Parathyroid adenoma (tissue), 2 donors: ENCODE data around the gene EYA3.

Source experiments
- H2AFZ ChIP-seq: fragments of 300-600 bp; sonication (generic); one replicate; pipeline ENCODE4 v1.7.0; 2017; ENCODE audit warnings: antibody characterized with exemption, mild to moderate bottlenecking
- H3K27ac ChIP-seq: fragments of 300-600 bp; sonication (generic); one replicate; pipeline ENCODE4 v1.7.0; 2017
- H3K27me3 ChIP-seq: fragments of 300-600 bp; sonication (generic); one replicate; pipeline ENCODE4 v1.7.0; 2017; ENCODE audit warnings: low read length; ENCODE audit not compliant: control insufficient read depth, insufficient read depth
- H3K36me3 ChIP-seq: fragments of 300-600 bp; sonication (generic); one replicate; pipeline ENCODE4 v1.7.0; 2017; ENCODE audit warnings: low read length; ENCODE audit not compliant: control insufficient read depth, insufficient read depth
- H3K4me1 ChIP-seq: fragments of 300-600 bp; sonication (generic); one replicate; pipeline ENCODE4 v1.7.0; 2017; ENCODE audit warnings: control low read depth
- H3K4me2 ChIP-seq: fragments of 300-600 bp; sonication (generic); one replicate; pipeline ENCODE4 v1.7.0; 2017; ENCODE audit warnings: low read length
- H3K4me3 ChIP-seq: fragments of 300-600 bp; sonication (generic); one replicate; pipeline ENCODE4 v1.7.0; 2017; ENCODE audit warnings: low read depth, low read length
- H3K79me2 ChIP-seq: fragments of 300-600 bp; sonication (generic); one replicate; pipeline ENCODE4 v1.7.0; 2017; ENCODE audit warnings: control low read depth
- H3K9ac ChIP-seq: fragments of 300-600 bp; sonication (generic); one replicate; pipeline ENCODE4 v1.7.0; 2017; ENCODE audit warnings: mild to moderate bottlenecking
- H3K9me3 ChIP-seq: fragments of 300-600 bp; sonication (generic); one replicate; pipeline ENCODE4 v1.7.0; 2017; ENCODE audit warnings: low read length; ENCODE audit not compliant: control insufficient read depth
- TF ChIP-seq, protein P1 (sequence below): fragments of 300-600 bp; sonication (generic); IDR thresholded peaks from one replicate; pipeline ENCODE4 v1.7.0; 2017; ENCODE audit warnings: antibody characterized with exemption, mild to moderate bottlenecking
- donor health status: primary hyperparathyroidism.

Gene EYA3

DNA sequence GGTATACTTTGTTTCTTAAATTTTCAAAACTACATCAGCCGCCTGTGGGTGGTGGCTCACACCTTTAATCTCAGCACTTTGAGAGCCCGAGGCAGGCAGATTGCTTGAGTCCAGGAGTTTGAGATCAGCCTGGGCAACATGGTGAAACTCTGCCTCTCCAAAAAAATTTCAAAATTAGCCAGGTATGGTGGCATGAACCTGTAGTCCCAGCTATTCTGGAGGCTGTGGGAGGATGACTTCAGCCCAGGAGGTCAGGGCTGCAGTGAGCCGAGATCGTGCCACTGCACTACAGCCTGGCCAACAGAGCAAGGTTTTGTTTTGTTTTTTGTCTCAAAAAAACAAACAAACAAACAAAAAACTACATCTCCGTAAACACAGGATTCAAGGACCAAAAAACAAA lies 3.3 kb downstream of the EYA3 start:
- no peak overlapping the region for H3K4me2 ChIP-seq
- H3K27me3 ChIP-seq, result no peaks in the 10 kb centered on the region
- H2AFZ ChIP-seq, result no peak overlapping the region
- no peaks in the 10 kb centered on the region for H3K36me3 ChIP-seq
- H3K9ac ChIP-seq, result no peak overlapping the region
- no peaks in the 10 kb centered on the region for H3K4me1 ChIP-seq
- no peak overlapping the region for H3K4me3 ChIP-seq
- no peak overlapping the region for H3K27ac ChIP-seq
- peaks cover 9% of the 10 kb centered on the region for H3K79me2 ChIP-seq
- H3K9me3 ChIP-seq, result no peaks in the 10 kb centered on the region
- TF ChIP-seq, protein P1, sequence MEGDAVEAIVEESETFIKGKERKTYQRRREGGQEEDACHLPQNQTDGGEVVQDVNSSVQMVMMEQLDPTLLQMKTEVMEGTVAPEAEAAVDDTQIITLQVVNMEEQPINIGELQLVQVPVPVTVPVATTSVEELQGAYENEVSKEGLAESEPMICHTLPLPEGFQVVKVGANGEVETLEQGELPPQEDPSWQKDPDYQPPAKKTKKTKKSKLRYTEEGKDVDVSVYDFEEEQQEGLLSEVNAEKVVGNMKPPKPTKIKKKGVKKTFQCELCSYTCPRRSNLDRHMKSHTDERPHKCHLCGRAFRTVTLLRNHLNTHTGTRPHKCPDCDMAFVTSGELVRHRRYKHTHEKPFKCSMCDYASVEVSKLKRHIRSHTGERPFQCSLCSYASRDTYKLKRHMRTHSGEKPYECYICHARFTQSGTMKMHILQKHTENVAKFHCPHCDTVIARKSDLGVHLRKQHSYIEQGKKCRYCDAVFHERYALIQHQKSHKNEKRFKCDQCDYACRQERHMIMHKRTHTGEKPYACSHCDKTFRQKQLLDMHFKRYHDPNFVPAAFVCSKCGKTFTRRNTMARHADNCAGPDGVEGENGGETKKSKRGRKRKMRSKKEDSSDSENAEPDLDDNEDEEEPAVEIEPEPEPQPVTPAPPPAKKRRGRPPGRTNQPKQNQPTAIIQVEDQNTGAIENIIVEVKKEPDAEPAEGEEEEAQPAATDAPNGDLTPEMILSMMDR, result no peak

GRCh38 chr1:28083876-28084275 lies 4.5 kb downstream of the EYA3 start:
- no peak overlapping the region for H3K4me3 ChIP-seq
- no peak overlapping the region for H3K4me2 ChIP-seq
- no peaks in the 10 kb centered on the region for H3K27me3 ChIP-seq
- TF ChIP-seq, protein P1, result no peak
- no peaks in the 10 kb centered on the region for H3K4me1 ChIP-seq
- H3K9ac ChIP-seq, result no peak overlapping the region
- H3K79me2 ChIP-seq, result peaks cover 9% of the 10 kb centered on the region
- no peak overlapping the region for H2AFZ ChIP-seq
- H3K27ac ChIP-seq, result no peak overlapping the region
- no peaks in the 10 kb centered on the region for H3K36me3 ChIP-seq
- no peaks in the 10 kb centered on the region for H3K9me3 ChIP-seq

DNA sequence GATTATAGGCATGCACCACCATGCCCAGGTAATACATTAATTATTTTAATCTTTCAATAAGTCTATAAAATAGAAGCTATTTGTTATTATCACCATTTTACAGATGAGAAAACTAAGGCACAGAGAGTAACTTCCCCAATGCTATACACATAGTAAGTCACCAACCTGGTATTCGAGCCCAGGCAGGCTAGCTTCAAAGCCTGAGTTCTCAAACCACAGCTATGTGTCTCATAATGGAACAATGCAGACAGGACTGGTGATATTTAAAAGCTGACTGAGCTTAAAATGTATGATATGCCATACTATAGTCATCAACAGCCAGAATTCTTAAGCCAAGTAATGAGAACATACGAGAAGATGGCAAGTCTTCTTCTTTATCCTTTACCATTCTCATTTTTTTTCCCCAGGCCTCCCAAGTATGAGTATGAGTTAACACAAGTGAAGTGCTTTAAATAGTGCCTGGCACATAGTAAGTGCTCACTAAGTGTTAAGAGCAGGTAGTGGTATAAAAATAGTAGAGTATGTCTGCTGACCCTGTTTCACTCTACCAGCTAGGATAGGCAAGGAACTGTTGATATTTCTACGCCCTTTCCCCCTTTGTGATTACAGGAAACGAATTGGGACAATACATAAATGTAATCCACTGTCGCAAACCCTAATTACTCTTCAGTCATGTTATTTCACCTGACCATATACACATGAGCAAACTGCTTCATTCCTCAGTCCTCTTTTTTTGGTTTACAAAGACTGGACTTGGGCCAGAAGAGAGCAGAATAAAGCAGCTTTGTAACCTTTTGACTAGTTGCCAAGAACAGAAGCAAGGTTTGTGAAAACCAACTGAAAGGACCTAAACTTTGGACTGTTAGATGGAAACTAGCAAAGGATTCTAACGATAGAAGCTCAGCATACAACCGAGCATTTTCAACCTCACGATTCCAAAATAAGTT lies 9.5 kb downstream of the EYA3 start:
- no peak overlapping the region for H3K27ac ChIP-seq
- TF ChIP-seq, protein P1, result no peak
- H3K4me2 ChIP-seq, result no peak overlapping the region
- no peak overlapping the region for H3K4me3 ChIP-seq
- peaks cover 6% of the 10 kb centered on the region for H3K79me2 ChIP-seq
- no peak overlapping the region for H3K9ac ChIP-seq
- H3K36me3 ChIP-seq, result no peaks in the 10 kb centered on the region
- no peak overlapping the region for H2AFZ ChIP-seq
- H3K9me3 ChIP-seq, result no peaks in the 10 kb centered on the region
- no peaks in the 10 kb centered on the region for H3K27me3 ChIP-seq
- H3K4me1 ChIP-seq, result no peaks in the 10 kb centered on the region

DNA sequence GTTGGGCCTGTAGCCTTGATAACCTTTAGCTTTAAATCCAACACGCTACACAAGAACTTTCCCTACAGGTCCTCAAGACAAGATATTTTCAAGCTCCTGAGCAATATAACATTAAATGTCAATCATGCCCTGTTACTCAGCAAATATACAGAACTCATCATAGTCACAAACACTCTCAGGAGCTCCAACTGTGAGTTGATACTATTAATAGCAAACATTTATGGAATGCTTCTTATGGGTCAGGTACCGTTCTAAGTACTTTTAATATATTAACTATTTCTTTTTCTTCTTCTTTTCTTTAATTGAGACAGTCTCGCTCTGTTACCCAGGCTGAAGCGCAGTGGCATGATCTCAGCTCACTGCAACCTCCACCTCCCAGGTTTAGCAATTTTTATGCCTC lies 10.1 kb downstream of the EYA3 start:
- Histone ChIP-seq H3K27ac (no peak overlapping the region), H3K9ac (no peak overlapping the region), H3K36me3 (no peaks in the 10 kb centered on the region), H3K4me1 (no peaks in the 10 kb centered on the region), H2AFZ (no peak overlapping the region), H3K9me3 (no peaks in the 10 kb centered on the region), H3K79me2 (peaks cover 8% of the 10 kb centered on the region), H3K4me2 (no peak overlapping the region), H3K4me3 (no peak overlapping the region), H3K27me3 (no peaks in the 10 kb centered on the region)
- TF ChIP-seq, protein P1, result no peak
